Hindlimb muscle (tissue), 1 donor: ENCODE data around the gene FBLN7. TPM values are rescaled to one million over a fixed set of nuclear protein-coding genes. Genes with fewer than 3 reads are reported as not detected.

Source experiments
- DNase-seq: peaks from one replicate; pipeline ENCODE4 v3.0.0-alpha.2; 2013
- polyA plus RNA-seq: library from polyadenylated mRNA; unstranded; fragments of 120-200 nt; gene quantifications from one replicate; pipeline ENCODE4 v1.2.1, GENCODE V29; 2013; ENCODE audit not compliant: insufficient read length

Gene FBLN7
- polyA plus RNA-seq, 1 donor = 8.5 TPM

- DNase-seq = no peak
Measured at GRCh38 chr2:112140899-112141625, 2.9 kb downstream of the FBLN7 start.

GRCh38 chr2:112141626-112142007 lies 3.4 kb downstream of the FBLN7 start:
- DNase-seq = no peak

- DNase-seq = no peak
Measured at GRCh38 chr2:112142525-112143078, 4.4 kb downstream of the FBLN7 start.

GRCh38 chr2:112143150-112143549 lies 5.0 kb downstream of the FBLN7 start:
- DNase-seq = no peak

GRCh38 chr2:112144966-112145365 lies 6.8 kb downstream of the FBLN7 start:
- DNase-seq = no peak

GRCh38 chr2:112147382-112148168 lies 9.4 kb downstream of the FBLN7 start:
- peak; percentile 75 for DNase-seq

GRCh38 chr2:112148477-112148876 lies 10.3 kb downstream of the FBLN7 start:
- no peak for DNase-seq

GRCh38 chr2:112149194-112149593 lies 11.0 kb downstream of the FBLN7 start:
- no peak for DNase-seq

- DNase-seq = no peak
Measured at GRCh38 chr2:112149866-112150435, 11.8 kb downstream of the FBLN7 start.

- no peak for DNase-seq
Measured at GRCh38 chr2:112150447-112150846, 12.3 kb downstream of the FBLN7 start.

GRCh38 chr2:112150851-112151250 lies 12.7 kb downstream of the FBLN7 start:
- DNase-seq = no peak

GRCh38 chr2:112151271-112151670 lies 13.1 kb downstream of the FBLN7 start:
- no peak for DNase-seq

- no peak for DNase-seq
Measured at GRCh38 chr2:112151701-112152440, 13.7 kb downstream of the FBLN7 start.

- no peak for DNase-seq
Measured at GRCh38 chr2:112152476-112153178, 14.4 kb downstream of the FBLN7 start.

- DNase-seq = no peak
Measured at GRCh38 chr2:112153179-112153490, 14.9 kb downstream of the FBLN7 start.

- no peak for DNase-seq
Measured at GRCh38 chr2:112153501-112153900, 15.3 kb downstream of the FBLN7 start.

- DNase-seq = no peak
Measured at GRCh38 chr2:112154246-112155117, 16.3 kb downstream of the FBLN7 start.

GRCh38 chr2:112155331-112156151 lies 17.4 kb downstream of the FBLN7 start:
- DNase-seq = no peak

GRCh38 chr2:112156152-112156986 lies 18.2 kb downstream of the FBLN7 start:
- no peak for DNase-seq
